GM03348 (cell line): ENCODE data around the gene RBM27.
"Not testable (repeated sequence)": the region's sequence is repeated elsewhere in the genome, so short reads cannot be mapped to it uniquely, and the experiment has no call there.

ENCODE experiments used
- DNase-seq: peaks from one replicate; pipeline ENCODE4 v3.0.0; 2012; ENCODE audit warnings: low spot score

Gene RBM27, protein sequence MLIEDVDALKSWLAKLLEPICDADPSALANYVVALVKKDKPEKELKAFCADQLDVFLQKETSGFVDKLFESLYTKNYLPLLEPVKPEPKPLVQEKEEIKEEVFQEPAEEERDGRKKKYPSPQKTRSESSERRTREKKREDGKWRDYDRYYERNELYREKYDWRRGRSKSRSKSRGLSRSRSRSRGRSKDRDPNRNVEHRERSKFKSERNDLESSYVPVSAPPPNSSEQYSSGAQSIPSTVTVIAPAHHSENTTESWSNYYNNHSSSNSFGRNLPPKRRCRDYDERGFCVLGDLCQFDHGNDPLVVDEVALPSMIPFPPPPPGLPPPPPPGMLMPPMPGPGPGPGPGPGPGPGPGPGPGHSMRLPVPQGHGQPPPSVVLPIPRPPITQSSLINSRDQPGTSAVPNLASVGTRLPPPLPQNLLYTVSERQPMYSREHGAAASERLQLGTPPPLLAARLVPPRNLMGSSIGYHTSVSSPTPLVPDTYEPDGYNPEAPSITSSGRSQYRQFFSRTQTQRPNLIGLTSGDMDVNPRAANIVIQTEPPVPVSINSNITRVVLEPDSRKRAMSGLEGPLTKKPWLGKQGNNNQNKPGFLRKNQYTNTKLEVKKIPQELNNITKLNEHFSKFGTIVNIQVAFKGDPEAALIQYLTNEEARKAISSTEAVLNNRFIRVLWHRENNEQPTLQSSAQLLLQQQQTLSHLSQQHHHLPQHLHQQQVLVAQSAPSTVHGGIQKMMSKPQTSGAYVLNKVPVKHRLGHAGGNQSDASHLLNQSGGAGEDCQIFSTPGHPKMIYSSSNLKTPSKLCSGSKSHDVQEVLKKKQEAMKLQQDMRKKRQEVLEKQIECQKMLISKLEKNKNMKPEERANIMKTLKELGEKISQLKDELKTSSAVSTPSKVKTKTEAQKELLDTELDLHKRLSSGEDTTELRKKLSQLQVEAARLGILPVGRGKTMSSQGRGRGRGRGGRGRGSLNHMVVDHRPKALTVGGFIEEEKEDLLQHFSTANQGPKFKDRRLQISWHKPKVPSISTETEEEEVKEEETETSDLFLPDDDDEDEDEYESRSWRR

DNA sequence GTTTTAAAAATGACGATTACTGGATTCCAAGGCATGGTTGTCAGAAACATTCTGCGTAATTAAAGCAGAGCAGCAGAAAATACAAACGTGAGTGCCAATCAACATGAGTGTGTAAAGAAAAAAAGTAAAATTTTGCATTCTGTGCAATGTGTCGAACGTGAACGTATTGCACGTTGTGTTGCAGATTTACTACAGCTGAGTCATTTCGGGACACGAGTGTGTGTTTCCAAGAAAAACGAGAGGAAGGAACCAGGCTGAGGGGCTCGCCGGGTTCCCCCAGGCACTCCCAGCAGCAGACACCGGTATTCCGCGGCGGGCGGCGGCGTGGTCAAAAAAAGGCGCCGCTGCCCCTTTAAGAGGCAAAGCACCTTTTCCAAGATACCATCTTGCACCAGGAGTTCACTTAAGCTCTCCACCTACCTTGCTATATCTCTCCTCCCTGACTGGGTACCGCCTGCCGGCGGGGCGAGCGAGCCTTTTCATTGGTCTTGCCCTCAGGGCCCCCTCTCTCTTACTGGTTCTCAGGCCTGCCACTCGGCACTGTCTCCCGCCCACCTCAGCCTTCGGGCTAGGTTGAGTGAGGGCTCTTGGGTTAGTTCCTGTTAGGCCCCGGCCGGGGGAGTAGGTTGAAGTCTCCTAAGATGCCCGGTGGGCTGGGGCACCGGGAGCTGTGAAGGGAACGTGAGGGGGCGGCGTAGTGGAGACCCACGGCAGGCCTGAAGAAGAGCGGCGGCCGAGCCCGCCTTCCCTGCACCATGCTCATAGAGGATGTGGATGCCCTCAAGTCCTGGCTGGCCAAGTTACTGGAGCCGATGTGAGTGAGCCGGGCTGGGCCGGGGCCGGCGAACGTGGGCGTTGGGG, at the start of gene RBM27:
Gene RBM27 (plus strand): TSS at position 595 of the 861 bp plus-strand sequence. CDS start 161 bp downstream, at position 756.
- peak; percentile 100 for DNase-seq

DNA sequence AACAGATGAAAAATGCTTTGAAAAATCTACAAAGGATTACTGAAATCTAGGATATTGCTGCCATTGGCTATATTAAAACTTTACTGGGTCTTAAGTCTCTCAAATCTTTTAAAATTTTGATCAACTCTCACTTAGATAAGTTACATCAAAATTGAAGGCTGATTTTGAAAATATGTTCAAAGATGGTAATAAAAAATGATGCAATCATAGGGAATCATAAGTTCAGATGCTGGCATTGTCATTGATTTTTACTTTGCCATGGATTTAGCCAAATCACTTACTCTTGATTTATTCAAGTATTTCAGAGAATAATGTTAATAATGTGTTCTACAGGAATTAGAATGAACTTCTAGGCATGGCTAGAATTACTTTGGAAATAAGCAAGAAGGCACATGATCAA, 45.1 kb upstream of the RBM27 start:
- DNase-seq, result no peak

DNA sequence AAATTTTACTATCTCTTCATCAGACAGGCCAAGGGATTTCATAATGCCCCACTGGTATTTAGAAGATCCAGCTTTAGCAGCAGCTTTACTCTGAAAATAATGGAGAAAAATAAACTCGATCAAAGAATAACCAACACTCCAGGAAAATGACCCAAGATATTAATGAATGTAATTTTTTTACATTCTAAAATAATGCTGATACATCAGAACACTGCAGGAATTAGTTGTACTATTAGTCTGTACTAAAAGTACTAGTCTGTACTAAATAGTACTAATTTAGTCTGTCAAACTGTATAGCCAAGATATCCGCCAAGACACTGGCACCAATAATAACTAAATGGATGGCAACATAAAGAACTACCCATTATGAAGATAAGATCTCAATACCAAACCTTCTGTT, 39.0 kb upstream of the RBM27 start:
- DNase-seq, result no peak

DNA sequence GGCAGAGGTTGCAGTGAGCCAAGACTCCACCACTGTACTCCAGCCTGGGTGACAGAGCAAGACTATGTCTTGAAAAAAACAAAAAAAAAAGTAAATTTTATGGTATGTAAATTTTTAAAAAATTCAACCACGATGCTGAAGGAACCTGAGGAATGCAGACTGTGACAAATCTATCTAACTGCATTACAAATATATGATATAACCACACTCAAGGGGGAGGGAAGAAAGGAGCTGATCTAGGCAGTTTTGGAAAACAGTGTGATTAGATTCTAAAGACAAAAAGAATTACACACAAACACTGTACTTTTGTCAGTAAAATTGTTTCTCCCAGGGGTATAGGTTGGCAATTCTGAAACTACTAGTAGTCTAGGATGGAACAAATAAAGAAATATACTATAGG, 37.9 kb upstream of the RBM27 start:
- DNase-seq, result no peak

DNA sequence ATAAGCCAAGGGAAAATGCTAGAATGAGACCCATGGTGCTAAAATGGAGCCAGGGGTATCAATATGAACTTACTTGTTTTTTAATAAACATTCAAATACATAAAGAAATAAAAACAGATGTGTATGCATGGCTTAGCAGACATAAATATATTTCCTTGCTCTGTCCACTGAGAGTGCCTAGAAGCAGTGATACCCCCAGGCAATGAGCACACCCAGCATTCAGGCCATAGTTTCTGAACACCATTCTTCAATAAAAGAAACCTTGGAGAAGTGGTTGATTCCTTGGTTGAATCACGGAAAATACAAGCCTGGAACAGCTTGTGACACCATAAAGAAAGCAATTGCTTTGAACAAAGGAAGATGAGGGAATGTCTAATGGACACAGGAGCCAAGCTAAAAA, 37.5 kb upstream of the RBM27 start:
- DNase-seq, result no peak

DNA sequence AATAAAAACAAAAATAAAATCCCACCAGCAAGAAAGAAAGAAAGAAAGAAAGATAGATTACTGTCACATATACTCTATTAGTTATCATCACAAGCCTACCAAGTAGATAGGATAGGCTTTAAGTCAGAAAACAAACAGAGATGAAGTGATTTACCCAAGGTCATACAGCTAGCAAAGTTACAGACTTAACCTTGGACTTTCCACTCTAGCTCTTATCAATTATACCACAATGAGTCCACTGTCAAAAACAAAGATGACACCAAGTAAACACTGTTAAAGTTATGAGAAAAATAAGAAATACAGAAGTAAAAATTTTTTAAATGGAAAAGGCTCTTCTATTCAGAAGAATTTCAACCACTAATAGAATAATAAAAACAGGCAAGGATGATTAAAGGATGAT, 34.3 kb upstream of the RBM27 start:
- no peak for DNase-seq

DNA sequence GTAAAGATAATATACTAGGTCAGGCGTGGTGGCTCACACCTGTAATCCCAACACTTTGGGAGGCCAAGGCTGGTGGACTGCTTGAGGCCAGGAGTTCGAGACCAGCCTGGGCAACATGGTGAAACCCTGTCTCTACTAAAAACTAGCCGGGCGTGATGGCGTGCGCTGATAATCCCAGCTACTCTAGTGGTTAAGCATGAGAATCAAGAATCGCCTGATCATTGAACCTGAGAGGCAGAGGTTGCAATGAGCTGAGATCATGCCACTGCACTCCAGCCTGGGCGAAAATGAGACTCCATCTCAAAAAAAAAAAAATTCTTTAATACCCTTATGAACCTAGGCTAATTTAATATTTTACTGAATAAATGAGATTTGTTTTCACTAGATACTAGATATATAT, 30.4 kb upstream of the RBM27 start:
- not testable (repeated sequence) for DNase-seq

DNA sequence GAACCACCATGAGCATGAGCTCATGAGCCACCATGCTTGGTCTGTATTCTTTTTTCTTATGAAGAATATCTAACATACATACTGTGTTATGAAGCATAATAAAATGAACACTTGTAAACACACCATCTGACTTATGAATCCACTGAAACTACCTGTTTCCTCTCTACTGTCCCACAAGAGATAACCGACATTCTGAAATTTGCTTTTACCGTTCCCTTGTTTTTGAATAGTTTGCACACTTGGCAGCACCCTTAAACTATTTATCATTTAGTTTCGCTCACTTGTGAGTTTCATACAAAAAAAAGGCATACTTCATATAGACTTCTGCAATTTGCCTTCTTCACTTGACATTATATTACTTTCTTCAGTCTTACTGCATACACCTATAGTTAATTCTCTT, 29.8 kb upstream of the RBM27 start:
- no peak for DNase-seq

DNA sequence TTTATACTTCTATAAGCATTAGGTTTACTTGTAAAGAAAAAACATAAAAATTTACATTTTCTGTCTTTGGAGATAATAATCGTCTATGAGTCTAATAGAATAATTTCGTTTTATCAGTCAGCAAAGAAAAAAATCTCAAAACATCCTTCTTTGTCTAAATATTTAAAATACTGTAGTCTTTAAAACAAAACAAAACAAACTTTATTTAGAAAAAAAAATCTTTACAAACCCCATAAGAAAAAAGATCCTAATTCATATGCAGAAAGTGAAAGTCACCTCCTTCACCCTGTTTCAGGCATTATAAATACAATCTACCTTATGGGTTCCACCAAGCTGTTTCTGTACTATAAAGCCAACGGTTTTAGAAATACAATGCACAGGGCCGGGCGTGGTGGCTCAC, 26.6 kb upstream of the RBM27 start:
- no peak for DNase-seq

DNA sequence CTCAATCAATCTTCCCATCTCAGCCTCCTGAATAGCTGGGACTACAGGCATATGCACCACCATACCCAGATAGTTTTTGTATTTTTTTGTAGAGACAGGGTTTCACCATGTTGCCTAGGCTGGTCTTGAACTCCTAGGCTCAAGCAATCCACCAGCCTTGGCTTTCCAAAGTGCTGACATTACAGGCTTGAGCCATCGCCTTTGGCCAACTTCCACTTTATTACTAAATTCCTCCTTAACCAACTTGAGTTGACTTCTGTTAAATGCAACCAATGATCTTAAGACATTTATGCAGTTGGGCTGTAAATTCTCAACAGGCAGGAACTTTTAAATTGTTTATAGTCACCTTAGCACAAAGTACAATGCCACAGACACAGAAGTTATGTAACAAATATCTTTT, 23.7 kb upstream of the RBM27 start:
- no peak for DNase-seq

DNA sequence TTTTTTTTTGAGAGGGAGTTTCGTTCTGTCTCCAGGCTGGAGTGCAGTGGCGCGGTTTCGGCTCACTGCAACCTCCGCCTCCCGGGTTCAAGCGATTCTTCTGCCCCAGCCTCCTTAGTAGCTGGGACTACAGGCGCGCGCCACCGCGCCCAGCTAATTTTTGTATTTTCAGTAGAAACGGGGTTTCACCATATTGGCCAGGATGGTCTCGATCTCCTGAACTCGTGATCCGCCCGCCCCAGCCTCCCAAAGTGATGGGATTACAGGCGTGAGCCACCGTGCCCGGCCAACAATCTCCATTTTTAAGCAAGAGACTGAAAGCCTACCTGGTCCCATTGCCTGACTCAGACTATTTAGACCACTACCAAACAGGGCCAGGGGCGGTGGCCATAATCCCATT, 20.0 kb upstream of the RBM27 start:
- DNase-seq, result not testable (repeated sequence)

DNA sequence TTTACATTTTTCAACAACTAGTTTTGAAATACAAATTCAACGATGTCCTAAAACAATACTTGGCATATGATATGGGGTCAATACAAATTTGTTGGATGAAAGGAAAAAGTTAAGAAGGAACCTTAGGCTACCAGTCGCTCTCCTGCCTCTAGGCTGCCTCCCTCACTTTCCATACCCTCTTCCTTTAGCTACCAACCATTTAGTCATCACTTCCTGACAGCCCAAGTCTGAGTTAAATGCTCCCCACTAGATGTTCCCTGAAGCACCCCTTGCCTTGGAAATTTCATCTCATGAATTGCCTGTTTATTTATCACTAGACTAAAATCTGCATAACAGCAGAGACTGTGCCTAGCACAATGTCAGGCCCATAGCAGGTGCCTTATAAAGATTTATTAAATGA, 18.2 kb upstream of the RBM27 start:
- no peak for DNase-seq

DNA sequence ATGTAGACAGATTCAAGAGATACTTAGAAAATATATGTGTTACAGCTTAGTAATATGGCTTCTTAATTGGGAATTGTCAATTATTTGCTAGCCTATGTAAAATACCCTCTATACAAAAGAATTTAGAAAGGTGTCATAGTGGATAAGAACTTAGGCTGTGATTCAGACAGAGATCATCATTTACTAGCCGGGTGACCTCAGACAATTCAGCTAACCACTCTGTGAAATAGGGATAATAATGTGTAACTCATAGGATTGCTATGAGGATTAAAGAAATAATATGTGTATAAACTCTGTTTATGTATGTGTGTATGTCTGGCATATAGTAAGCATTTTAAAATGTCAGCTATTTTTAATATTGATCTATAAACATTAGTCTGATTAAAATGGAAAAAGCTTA, 15.0 kb upstream of the RBM27 start:
- DNase-seq, result peak; percentile 24

DNA sequence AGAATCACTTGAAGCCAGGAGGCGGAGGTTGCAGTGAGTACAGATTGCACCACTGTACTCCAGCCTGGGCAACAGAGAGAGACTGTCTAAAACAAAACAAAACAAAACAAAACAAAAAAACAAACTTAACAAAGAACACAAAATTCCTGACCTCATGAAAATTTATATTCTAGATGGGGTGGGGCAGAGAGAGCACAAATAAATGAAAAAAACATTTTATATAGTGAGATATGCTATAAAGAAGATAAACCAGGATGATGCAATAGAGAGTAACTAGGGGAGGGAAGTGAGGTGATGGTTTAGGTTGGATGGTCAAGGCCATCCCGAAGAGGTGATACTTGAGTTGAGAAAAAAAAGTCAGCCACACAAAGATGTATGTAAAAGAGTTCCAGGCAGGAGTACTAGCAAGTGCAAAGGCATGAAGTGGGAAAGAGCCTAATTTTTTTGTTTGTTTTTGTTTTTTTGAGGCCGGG, 10.8 kb upstream of the RBM27 start:
- DNase-seq, result no peak

DNA sequence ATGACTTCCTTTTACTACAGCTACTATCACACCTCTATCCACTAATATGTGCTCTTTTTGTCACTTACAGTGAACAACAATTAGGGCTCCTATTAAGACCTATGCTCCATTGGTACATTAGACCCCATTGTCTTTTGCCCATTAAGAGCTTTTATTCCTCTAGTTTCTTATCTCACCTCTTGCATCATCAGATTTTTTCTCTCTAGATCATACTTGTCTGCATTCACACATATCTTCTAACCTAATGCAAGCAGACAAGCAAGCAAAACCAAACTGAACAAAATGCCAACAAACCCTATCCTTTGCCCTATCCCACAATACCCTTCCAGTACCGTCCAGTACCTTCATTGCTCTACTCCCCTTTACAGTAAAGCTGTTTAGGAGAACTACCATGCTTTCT, 10.1 kb upstream of the RBM27 start:
- no peak for DNase-seq

DNA sequence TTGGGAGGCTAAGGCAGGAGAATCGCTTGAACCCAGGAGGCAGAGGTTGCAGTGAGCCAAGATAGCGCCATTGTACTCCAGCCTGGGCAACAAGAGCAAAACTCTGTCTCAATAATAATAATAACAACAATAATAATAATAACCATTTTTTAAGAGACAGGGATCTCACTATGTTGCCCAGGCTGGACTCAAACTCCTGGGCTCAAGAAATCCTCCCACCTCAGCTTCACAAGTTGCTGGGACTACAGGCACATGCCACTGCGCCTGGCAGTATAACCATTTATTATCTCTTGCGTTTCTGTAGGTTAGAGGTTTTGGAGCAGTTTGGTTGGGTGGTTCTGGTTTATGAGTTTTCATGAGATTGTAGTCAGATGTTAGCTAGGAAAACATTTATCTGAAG, 8.4 kb upstream of the RBM27 start:
- DNase-seq, result not testable (repeated sequence)

DNA sequence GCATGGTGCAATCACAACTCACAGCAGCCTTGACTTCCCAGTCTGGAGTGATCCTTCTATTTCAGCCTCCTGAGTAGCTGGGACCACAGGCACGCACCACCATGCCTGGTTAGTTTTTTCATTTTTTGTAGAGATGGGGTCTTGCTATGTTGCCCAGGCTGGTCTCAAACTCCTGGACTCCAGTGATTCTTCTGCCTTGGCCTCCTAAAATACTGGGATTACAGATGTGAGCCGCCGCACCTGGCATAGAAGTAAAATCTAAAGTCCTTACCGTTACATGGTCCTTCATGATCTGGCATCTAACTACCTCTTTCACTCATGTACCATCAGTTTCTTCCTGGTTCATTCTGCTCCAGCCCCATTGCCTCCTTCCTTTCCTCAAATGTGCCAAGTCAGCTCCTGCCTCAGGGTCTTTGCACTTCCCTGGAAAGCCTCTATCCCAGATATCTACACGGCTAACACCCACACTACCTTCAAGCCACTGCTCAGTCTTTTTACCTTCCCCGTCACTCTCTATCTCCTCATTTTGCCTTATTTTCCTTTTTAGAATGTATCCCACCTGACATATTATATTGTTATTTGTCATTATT, 6.9 kb upstream of the RBM27 start:
- no peak for DNase-seq

DNA sequence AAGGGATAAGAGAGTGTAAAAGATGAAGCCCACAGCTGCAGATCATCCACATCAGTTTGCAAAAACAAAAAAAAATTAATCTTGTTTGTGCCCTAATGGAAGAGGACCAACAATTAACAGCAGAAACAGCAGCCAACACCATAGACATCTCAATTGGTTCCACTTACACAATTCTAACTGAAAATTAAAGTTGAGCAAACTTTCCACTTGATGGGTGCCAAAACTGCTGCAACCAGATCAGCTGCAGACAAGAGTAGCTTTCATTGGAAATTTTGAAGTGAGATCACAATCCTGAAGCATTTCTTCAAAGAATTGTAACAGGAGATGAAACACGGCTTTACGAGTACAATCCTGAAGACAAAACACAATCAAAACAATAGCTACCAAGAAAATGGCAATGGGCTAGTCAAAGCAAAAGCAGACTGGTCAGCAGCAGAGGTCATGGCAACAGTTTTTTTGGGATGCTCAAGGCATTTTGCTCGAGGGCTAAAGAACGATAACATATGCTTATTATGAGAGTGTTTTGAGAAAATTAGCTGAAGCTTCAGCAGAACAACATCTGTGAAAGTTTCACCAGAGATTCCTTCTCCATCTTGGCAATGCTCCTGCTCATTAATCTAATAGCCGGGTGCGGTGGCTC, 4.1 kb upstream of the RBM27 start:
- DNase-seq, result no peak

DNA sequence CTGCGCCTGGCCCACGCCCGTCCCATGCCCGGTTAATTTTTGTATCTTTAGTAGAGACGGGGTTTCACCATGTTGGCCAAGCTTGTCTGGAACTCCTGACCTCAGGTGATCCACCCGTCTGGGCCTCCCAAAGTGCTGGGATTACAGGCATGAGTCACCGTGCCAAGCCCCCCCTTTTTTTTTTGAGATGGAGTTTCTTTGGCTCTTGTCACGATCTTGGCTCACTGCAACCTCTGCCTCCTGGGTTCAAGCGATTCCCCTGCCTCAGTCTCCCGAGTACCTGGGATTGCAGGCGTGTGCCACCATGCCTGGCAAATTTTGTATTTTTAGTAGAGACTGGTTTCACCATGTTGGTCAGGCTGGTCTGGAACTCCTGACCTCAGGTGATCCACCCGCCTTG, 1.6 kb upstream of the RBM27 start:
- not testable (repeated sequence) for DNase-seq

DNA sequence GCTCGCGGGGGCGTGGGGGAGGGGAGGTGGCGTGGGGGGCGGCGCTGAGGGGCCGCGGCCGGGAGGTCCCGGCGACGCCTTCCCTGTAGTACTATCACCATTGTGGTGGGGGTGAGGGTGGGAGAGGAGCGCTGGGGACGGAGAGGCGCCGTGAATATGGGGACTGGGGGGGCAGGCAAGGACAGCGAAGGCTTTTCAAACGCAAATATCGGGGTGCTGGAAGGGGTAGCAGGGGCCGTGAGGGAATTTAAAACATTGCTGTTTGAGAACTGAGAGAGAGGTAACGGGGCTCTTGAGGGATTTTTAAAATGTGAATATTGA, 427 bp downstream of the RBM27 start:
- DNase-seq, result no peak
